GM18511 (cell line): Measurements from ENCODE around the gene SYT1.

Experiments used
- ATAC-seq: cut with Tn5 transposase; IDR thresholded peaks from one replicate; pipeline ENCODE4 v1.9.1; 2021; ENCODE audit warnings: mild to moderate bottlenecking, moderate library complexity; ENCODE audit not compliant: unreplicated experiment

Gene SYT1

GRCh38 chr12:79329933-79330332 is 465.4 kb downstream of the SYT1 start:
- ATAC-seq = no peak

DNA sequence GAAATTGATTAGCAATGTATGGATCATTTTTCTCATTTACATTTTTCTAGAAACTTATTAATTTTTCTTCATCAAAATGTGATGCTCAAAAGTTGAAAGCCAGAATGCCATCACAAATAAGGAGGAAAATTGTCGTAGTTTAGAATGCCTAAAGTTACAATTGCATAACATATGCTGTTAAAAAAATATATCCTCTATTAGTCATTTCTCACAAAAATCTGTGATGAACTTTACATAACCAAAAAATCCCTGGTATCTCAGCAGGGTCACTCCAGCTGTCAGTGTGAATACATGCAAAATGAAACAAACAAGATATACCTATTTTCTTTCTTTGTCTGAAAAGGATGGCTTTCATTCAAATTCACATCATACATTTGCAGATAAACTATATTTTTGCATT is 467.3 kb downstream of the SYT1 start:
- no peak for ATAC-seq

GRCh38 chr12:79333144-79333543 is 468.6 kb downstream of the SYT1 start:
- no peak for ATAC-seq

DNA sequence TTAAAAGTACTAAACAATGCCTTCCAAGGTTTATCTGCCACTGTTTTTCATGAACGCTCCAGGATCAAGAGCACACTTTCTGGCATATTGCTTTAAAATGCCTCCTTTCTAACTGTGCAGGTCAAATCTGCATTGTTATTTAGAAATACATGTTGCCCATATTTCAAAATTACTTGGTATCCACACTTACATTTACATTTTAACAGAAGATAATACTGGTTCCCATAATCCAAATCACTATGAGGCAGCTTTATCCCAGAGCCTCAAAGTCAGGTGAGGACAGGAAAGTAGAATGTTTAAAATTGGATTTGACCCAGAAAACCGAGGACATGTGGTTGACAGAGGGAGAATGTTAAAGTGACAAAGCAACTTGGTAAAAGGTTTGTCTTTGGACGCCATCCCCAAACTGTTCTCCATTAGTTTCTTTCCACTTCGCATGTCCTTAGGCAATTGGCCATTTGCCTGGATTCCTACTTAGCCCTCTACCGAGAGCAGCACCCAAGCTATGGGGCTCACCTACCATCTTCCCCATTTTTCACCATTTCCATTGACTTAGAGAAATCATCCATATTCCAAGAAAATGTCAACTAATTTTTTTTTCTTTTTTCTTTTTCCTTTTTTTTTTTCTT is 473.2 kb downstream of the SYT1 start:
- ATAC-seq = no peak

GRCh38 chr12:79344855-79345847 is 480.6 kb downstream of the SYT1 start:
- peak; percentile 75 for ATAC-seq

GRCh38 chr12:79347866-79348265 is 483.3 kb downstream of the SYT1 start:
- ATAC-seq = no peak

DNA sequence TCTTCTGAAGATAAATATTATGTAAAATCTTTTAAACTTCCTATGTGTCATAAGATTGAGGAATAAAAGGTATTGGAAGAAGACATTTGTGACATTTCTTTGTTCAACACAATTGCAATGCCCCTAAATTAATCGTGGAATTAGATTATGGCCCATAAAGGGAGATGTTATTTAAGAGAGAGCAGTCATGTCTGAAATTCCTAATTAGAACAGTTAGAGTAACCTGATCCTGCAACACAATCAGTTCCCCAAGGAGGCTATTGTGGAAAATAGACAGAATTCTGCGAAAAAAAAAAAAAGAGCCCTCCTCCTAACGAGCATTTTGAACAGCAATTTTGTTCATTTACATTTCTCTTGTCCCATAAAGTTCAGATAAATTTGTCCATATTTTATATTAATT is 486.7 kb downstream of the SYT1 start:
- ATAC-seq = no peak

GRCh38 chr12:79356216-79356615 is 491.6 kb downstream of the SYT1 start:
- ATAC-seq = no peak

DNA sequence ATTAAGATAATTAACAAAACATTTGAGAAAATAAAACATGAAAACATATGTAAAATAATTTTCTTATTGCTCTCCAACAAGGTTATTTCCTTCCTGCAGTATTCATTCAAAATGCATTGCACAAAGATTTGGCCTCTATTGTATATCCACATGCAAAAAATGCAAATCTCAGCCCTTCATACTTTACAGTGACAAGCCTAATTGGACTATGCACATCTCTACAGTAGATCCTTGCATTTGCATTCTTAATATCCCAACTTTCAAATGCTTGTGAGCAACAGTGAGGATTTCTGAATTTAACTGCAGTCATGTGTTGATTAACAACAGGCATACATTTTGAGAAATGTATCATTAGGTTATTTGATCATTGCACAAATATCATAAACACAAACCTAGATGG is 492.5 kb downstream of the SYT1 start:
- no peak for ATAC-seq

DNA sequence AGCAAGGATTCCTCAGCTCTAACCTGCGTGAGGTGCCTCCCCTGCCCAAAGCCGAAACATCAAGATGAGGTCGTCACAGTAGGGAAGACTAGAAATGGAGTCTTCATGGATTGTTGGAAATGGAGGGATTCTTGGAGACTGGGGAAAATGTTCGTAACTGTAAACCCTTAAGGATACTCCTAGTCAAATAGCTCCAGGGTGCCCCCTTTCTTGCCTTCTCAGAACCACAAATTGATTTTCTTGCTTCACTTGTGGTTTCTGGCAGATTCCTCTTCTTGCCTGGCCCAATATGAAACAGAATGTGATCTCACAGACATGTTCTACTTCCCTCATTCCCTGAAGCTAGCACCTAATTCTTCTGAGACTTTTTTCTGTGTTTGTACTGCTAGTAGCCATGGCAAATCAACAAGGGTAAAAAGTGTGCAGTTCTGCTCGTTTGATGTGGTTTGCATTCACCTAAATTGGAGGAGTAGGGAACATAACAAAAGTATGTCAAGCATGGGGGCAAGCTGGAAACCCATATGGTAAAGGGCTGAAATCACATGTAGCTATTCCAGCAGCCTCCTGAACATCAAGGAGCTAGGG is 494.2 kb downstream of the SYT1 start:
- ATAC-seq = no peak

GRCh38 chr12:79360286-79360685 is 495.7 kb downstream of the SYT1 start:
- ATAC-seq = no peak

GRCh38 chr12:79360936-79361335 is 496.4 kb downstream of the SYT1 start:
- no peak for ATAC-seq

- no peak for ATAC-seq
Measured at GRCh38 chr12:79364197-79364596, 499.6 kb downstream of the SYT1 start.

DNA sequence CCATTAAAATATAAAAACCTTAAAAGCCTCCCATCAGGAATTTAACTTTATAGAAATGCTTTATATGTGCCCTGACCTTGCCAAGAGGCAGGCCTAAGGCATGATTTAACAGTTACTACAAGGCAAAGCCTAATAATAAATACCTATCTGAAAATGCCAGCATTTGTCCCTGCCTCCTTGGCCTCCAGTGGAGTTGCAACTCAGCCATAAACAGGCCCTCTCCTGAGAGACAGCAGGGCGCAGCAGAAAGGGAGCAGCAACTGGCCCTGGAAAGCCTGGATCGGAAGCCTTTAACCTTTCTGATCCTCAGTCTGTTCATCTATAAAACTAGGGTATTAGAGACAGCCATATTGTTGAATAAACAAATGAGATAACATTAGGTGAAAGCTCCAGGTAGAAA is 501.8 kb downstream of the SYT1 start:
- ATAC-seq = no peak

GRCh38 chr12:79367032-79367589 is 502.5 kb downstream of the SYT1 start:
- ATAC-seq = no peak

DNA sequence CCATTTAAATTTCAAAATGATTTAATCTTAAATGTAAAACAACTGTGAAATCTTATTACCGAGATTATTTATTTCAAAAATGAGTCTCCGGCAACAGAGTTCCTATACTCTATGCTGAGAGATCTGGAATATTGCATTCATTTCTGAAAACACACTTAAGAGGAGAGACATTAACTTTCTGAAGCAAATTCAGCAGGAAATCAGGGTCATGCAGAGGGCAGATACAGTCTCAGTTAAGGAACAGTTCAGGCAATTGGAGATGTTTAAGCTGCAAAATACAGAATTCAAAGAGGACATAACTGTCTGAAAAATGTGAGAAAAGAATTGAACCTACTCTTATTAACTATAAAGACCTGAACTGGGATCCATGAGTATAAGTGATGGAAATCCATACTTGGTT is 505.4 kb downstream of the SYT1 start:
- ATAC-seq = no peak

DNA sequence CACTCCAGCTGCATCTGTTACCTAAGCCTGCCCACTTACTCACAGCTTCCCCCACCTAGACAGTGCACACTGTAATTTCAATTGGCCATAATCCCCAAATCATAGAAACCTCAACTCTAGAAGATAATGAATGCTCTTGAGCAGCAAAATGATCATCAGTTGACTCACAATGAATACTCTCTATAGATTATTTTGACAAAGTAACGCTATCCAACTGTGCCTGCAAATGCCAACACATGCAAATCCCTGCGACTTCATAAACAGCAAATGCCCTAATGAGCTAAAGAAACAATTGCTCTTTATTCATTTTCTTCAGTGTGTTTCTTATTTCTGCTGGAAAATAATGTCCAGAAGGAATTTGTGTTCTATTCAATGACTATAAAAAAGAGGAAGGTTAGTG is 506.7 kb downstream of the SYT1 start:
- ATAC-seq = no peak

DNA sequence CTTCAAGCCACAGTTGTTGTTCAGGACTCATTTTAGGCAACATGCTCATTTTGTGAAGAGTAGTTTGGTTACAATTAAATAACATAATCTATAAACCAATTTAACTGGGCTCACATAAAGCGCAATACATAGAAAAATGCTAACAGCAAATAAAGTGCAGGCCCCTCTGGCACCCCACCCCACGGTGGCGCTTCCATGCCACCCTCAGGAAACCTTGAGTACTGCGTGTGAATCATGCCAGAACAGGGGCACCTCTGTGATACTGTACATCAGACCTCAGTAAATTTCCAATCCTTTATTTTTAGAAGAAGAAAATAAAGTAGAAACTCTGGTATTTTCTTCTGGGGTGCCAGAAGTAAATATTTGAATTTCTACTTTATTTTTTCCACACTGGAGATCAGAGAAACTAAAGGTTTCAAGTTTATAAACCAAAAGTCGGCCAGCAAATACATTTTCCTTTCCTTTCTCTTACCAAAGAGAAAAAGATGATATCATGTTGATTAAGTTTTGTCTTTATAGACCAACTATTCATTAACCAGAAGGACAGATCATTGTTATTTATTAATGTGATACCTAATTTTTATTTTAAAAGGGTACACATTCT is 509.4 kb downstream of the SYT1 start:
- peak; percentile 75 for ATAC-seq

GRCh38 chr12:79374545-79374944 is 510.0 kb downstream of the SYT1 start:
- no peak for ATAC-seq

DNA sequence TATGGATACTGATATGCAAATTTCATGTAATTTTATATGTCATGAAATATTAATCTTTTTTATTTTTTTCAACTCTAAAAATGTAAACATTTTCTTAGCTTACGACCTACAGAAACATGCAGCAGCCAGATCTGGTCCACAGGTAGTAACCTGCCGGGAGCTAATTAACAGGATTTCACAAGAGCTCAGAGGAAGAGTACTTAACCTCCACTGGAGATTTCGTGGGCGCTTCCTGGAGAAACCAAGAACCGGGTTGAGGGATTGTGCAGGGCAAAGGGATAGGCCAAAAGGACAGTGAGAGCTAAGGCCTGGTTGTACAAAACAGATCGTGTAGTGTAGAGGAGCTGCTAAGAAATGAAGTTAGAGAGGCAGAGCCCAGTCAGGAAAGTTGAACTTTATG is 510.5 kb downstream of the SYT1 start:
- no peak for ATAC-seq

DNA sequence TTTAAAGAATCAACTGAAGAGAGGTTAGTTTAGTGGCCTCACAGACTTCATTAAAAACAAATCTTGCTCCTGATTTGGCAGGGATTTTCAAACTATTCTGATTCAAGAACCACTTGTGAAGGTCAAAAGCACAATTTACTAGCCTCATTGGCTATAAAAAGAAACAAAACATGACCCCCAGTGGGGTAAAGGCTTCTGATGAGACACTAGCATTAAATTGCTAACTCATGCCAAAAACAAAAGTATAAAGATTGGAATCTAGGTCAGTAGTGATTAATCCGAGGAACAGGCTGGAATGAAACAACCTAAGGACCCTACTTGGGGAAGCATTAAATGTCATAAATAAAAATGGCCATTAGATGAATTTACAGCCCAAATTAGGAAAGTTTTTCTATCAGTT is 513.9 kb downstream of the SYT1 start:
- no peak for ATAC-seq
